H1 (cell line): ENCODE measurements around the gene NXPH4. TPM values are rescaled to one million over a fixed set of nuclear protein-coding genes. Genes with fewer than 3 reads are reported as not detected.

Experiments
- CTCF ChIA-PET: fragments of 300-600 bp; sonication (Branson Sonifier 250); formaldehyde crosslinking; loops from one replicate; lab custom pipeline; 2021; ENCODE audit not compliant: partially characterized antibody; lab: Charles Lee
- POLR2A ChIA-PET: fragments of 300-600 bp; sonication (Branson Sonifier 250); formaldehyde crosslinking; loops from one replicate; lab custom pipeline; 2021; ENCODE audit warnings: inconsistent platforms; ENCODE audit not compliant: partially characterized antibody; lab: Charles Lee
- DNase-seq, 2 experiments: peaks; one replicate each; pipeline versions ENCODE4 v3.0.0 to v3.0.0-alpha.2; 2010 to 2022; ENCODE audit warnings: low spot score in 2 of 2, low read depth in 1 of 2, mixed read lengths in 1 of 2
- FAIRE-seq: peaks from 2 replicates; lab custom pipeline; 2011; peaks lifted over from hg19 to GRCh38; lab: Jason Lieb, UNC
- H2AFZ ChIP-seq: 2 replicates; pipeline ENCODE4 v1.8.1; 2012; ENCODE audit warnings: low read length, inconsistent platforms
- H2AK5ac ChIP-seq: 2 replicates; pipeline ENCODE4 v1.6.1; 2013; ENCODE audit warnings: low read depth, low read length
- H2BK120ac ChIP-seq: replicated peaks from 2 replicates; pipeline ENCODE3; 2013; ENCODE audit warnings: low read depth, low read length, inconsistent platforms
- H2BK12ac ChIP-seq: 2 replicates; pipeline ENCODE4 v1.6.1; 2013; ENCODE audit warnings: low read depth, low read length
- H2BK15ac ChIP-seq: 2 replicates; pipeline ENCODE4 v1.6.1; 2013; ENCODE audit warnings: low read length
- H2BK20ac ChIP-seq: 2 replicates; pipeline ENCODE4 v1.6.1; 2013; ENCODE audit warnings: low read length
- H2BK5ac ChIP-seq: 2 replicates; pipeline ENCODE4 v1.6.1; 2013; ENCODE audit warnings: low read depth, low read length
- H3K14ac ChIP-seq: 2 replicates; pipeline ENCODE4 v1.6.1; 2013; ENCODE audit warnings: inconsistent platforms; ENCODE audit not compliant: insufficient read length
- H3K18ac ChIP-seq: 2 replicates; pipeline ENCODE4 v1.6.1; 2013; ENCODE audit warnings: low read length; ENCODE audit errors: extremely low read depth
- H3K23ac ChIP-seq: 2 replicates; pipeline ENCODE4 v1.6.1; 2013; ENCODE audit warnings: inconsistent platforms; ENCODE audit not compliant: insufficient read length
- H3K23me2 ChIP-seq: 2 replicates; pipeline ENCODE4 v1.6.1; 2013; ENCODE audit warnings: low read depth, low read length
- H3K27ac ChIP-seq: 2 replicates; pipeline ENCODE4 v1.6.1; 2011; ENCODE audit warnings: low read depth, low read length, inconsistent platforms
- H3K27me3 ChIP-seq, 4 experiments: replicated peaks in 1 of 4; 1 replicate in 1 of 4; 2 replicates in 3 of 4; pipeline versions ENCODE4 v1.6.1 to v1.8.1; 2011 to 2013; ENCODE audit warnings: low read length in 3 of 4, mild to moderate bottlenecking in 3 of 4, inconsistent platforms in 2 of 4, mixed read lengths in 2 of 4, moderate library complexity in 1 of 4; ENCODE audit not compliant: control insufficient read depth in 3 of 4, insufficient read depth in 3 of 4; ENCODE audit errors: extremely low read depth in 1 of 4
- H3K36me3 ChIP-seq, 4 experiments: 2 replicates each; pipeline versions ENCODE4 v1.6.1 to v1.8.1; 2011 to 2013; ENCODE audit warnings: mild to moderate bottlenecking in 4 of 4, low read length in 3 of 4, moderate library complexity in 2 of 4, control low read depth in 1 of 4, inconsistent platforms in 1 of 4; ENCODE audit not compliant: insufficient read depth in 4 of 4, control insufficient read depth in 2 of 4
- H3K4ac ChIP-seq: replicated peaks from 2 replicates; pipeline ENCODE3; 2013; ENCODE audit warnings: low read length, low read depth, mixed read lengths, inconsistent platforms; ENCODE audit not compliant: insufficient read length
- H3K4me1 ChIP-seq, 4 experiments: replicated peaks in 1 of 4; 1 replicate in 1 of 4; 2 replicates in 3 of 4; pipeline versions ENCODE4 v1.6.1 to v1.8.1; 2011 to 2013; ENCODE audit warnings: low read length in 3 of 4, inconsistent platforms in 2 of 4, mixed read lengths in 1 of 4; ENCODE audit not compliant: insufficient read depth in 4 of 4, control insufficient read depth in 3 of 4
- H3K4me2 ChIP-seq, 2 experiments: 2 replicates each; pipeline versions ENCODE4 v1.6.1 to v1.8.1; 2011 to 2013; ENCODE audit warnings: low read depth in 2 of 2, low read length in 2 of 2, control low read depth in 1 of 2, inconsistent platforms in 1 of 2, mild to moderate bottlenecking in 1 of 2; ENCODE audit not compliant: insufficient read depth in 1 of 2
- H3K4me3 ChIP-seq, 4 experiments: fragments of 200-600, 300-600 bp in 1 of 4; sonication (generic), shearing (Covaris generic), sonication (Bioruptor Twin) in 1 of 4; 2 replicates each; pipeline versions ENCODE4 v1.5.1 to v1.8.1; 2011 to 2016; ENCODE audit warnings: low read length in 4 of 4, low read depth in 3 of 4, control low read depth in 2 of 4, inconsistent platforms in 2 of 4, mild to moderate bottlenecking in 2 of 4, mixed read lengths in 1 of 4, moderate library complexity in 1 of 4; ENCODE audit not compliant: insufficient read depth in 2 of 4; ENCODE audit errors: extremely low read depth in 1 of 4
- H3K56ac ChIP-seq: replicated peaks from 2 replicates; pipeline ENCODE3; 2013; ENCODE audit warnings: low read depth, mild to moderate bottlenecking, mixed read lengths, low read length, inconsistent platforms; ENCODE audit not compliant: insufficient read length
- H3K79me1 ChIP-seq: 2 replicates; pipeline ENCODE4 v1.6.1; 2013; ENCODE audit warnings: low read depth, low read length, control low read depth
- H3K79me2 ChIP-seq, 2 experiments: 2 replicates each; pipeline versions ENCODE4 v1.6.1 to v1.8.1; 2012 to 2013; ENCODE audit warnings: low read length in 2 of 2, mild to moderate bottlenecking in 2 of 2, inconsistent platforms in 1 of 2; ENCODE audit not compliant: insufficient read depth in 2 of 2, control insufficient read depth in 1 of 2
- H3K9ac ChIP-seq, 4 experiments: replicated peaks in 1 of 4; 1 replicate in 1 of 4; 2 replicates in 3 of 4; pipeline versions ENCODE4 v1.6.1 to v1.8.1; 2011 to 2013; ENCODE audit warnings: low read depth in 3 of 4, low read length in 3 of 4, control low read depth in 2 of 4, mild to moderate bottlenecking in 2 of 4, moderate library complexity in 2 of 4, inconsistent platforms in 1 of 4; ENCODE audit errors: extremely low read depth in 1 of 4
- H3K9me3 ChIP-seq, 2 experiments: 2 replicates each; pipeline versions ENCODE4 v1.6.1 to v1.8.1; 2012 to 2013; ENCODE audit warnings: mild to moderate bottlenecking in 2 of 2, moderate library complexity in 2 of 2, control low read depth in 1 of 2, inconsistent platforms in 1 of 2, low read depth in 1 of 2, low read length in 1 of 2, mixed read lengths in 1 of 2; ENCODE audit not compliant: insufficient read depth in 2 of 2
- H4K20me1 ChIP-seq, 2 experiments: replicated peaks in 1 of 2; 2 replicates each; pipeline versions ENCODE3 to v1.8.1; 2011 to 2013; ENCODE audit warnings: inconsistent platforms in 2 of 2, low read length in 2 of 2, mild to moderate bottlenecking in 1 of 2; ENCODE audit not compliant: insufficient read depth in 2 of 2, control insufficient read depth in 1 of 2
- H4K5ac ChIP-seq: 2 replicates; pipeline ENCODE4 v1.6.1; 2013; ENCODE audit warnings: low read length, low read depth, mixed read lengths, inconsistent platforms; ENCODE audit not compliant: insufficient read length
- H4K8ac ChIP-seq: 2 replicates; pipeline ENCODE4 v1.8.0; 2013; ENCODE audit warnings: mild to moderate bottlenecking, moderate library complexity, low read length, inconsistent platforms; ENCODE audit not compliant: insufficient read depth; ENCODE audit errors: extremely low read depth
- H4K91ac ChIP-seq: replicated peaks from 2 replicates; pipeline ENCODE3; 2013; ENCODE audit warnings: low read length, mixed read lengths, inconsistent platforms; ENCODE audit not compliant: insufficient read length
- ATF3 ChIP-seq: IDR thresholded peaks from 2 replicates; pipeline ENCODE4 v1.6.1; 2011; ENCODE audit warnings: low read depth, mild to moderate bottlenecking, low read length; ENCODE audit not compliant: insufficient read depth
- CBX8 ChIP-seq: fragments of 300-800, 300-1000 bp; sonication (generic); IDR thresholded peaks from 2 replicates; pipeline ENCODE4 v1.7.1; 2016; ENCODE audit warnings: low read depth, low read length, borderline replicate concordance
- HDAC6 ChIP-seq: IDR thresholded peaks from one replicate; pipeline ENCODE4 v1.7.1; 2012; ENCODE audit warnings: low read depth, mild to moderate bottlenecking, inconsistent platforms, low read length, moderate library complexity
- KDM5A ChIP-seq: fragments of 200-600 bp; IDR thresholded peaks from 2 replicates; pipeline ENCODE4 v1.7.1; 2012; ENCODE audit warnings: mild to moderate bottlenecking, low read length, inconsistent platforms, mixed read lengths
- RNF2 ChIP-seq: fragments of 200-900, 300-1000 bp; sonication (generic); IDR thresholded peaks from 2 replicates; pipeline ENCODE4 v1.7.1; 2016; ENCODE audit warnings: borderline replicate concordance, low read depth, mild to moderate bottlenecking, antibody characterized with exemption, low read length; ENCODE audit not compliant: poor library complexity, severe bottlenecking; ENCODE audit errors: missing control alignments
- WGBS, 2 experiments: shearing (Covaris generic) in 1 of 2; methylation state at CpG; one replicate each; pipeline versions ENCODE4 v1.1.6 to v1.1.7; 2013 to 2015; ENCODE audit warnings: low lambda C conversion rate in 2 of 2, mixed read lengths in 2 of 2, inconsistent platforms in 1 of 2, low coverage in 1 of 2, missing lambda C conversion rate in 1 of 2; ENCODE audit not compliant: insufficient replicate concordance in 2 of 2, insufficient coverage in 1 of 2, insufficient read length in 1 of 2; ENCODE audit errors: extremely low coverage in 1 of 2, missing lambda C conversion rate in 1 of 2; 5-methylcytosine and 5-hydroxymethylcytosine counted together
- polyA plus RNA-seq, 7 experiments: library from polyadenylated mRNA; depleted of rRNA in 3 of 7; stranded (reverse) in 5 of 7; unstranded in 2 of 7; fragments of >200 nt in 5 of 7; fragments of 200-250 nt in 2 of 7; gene quantifications; 1 replicate in 5 of 7; 2 replicates in 1 of 7; 4 replicates in 1 of 7; pipeline versions ENCODE4 v1.2.1 to v1.2.3, GENCODE V29; 2011 to 2013; ENCODE audit warnings: missing spikeins in 2 of 7, mixed read lengths in 2 of 7
- total RNA-seq: library from RNA; stranded (reverse); fragmentation: NEBNext Ultra II Directional; extraction: Animal tissue kit (Norgen Biotek cat#: 25700); gene quantifications from 2 replicates; pipeline ENCODE4 v1.2.1, GENCODE V29; 2021

NXPH4 gene
- total and polyA plus RNA-seq, 2 of the 8 experiments (the other 6 are each of a cell fraction or from before 2014, with no cell fraction given), result 0.92 to 1.7 TPM

GRCh38 chr12:57236925-57237595, 20.5 kb downstream of the NXPH4 start:
- no peak for DNase-seq
- TF ChIP-seq KDM5A (no peak), CBX8 (no peak), RNF2 (peak; percentile 28), ATF3 (no peak), HDAC6 (no peak)
- TF ChIP-seq, all 59 proteins: peak for 1
- no peaks in the 10 kb centered on the region; the same call in 1 of the 2 replicates for H3K79me1 ChIP-seq
- H2BK15ac ChIP-seq, result no peak overlapping the region
- peaks cover 6 to 60% (median 41%) of the 10 kb centered on the region in 4 experiments for H3K4me1 ChIP-seq
- H2BK12ac ChIP-seq, result peak overlapping the region; percentile 84; the same call in 1 of the 2 replicates
- peak overlapping the region; percentile 91; the same call in 1 of the 2 replicates for H2AK5ac ChIP-seq
- H3K36me3 ChIP-seq, result peaks cover 20 to 26% (median 24%) of the 10 kb centered on the region in 4 experiments
- ChIA-PET CTCF (interaction anchor here (0.6 to 27.9 kb wide), 11 partner anchors 9 to 219 kb away, joined by 3 to 726 read pairs (median 4); partner anchors contain the start of genes GLI1, INHBE, NXPH4 and SHMT2), POLR2A (interaction anchor here (0.7 to 23.7 kb wide), 10 partner anchors 4 to 126 kb away, joined by 3 to 852 read pairs (median 13); partner anchors contain the start of genes LRP1, NXPH4, SHMT2 and STAC3)
- H4K91ac ChIP-seq, result no peak overlapping the region
- no peak overlapping the region for H3K27ac ChIP-seq
- no peak overlapping the region for H3K18ac ChIP-seq
- peaks cover 54 to 71% (median 66%) of the 10 kb centered on the region in 4 experiments for H3K27me3 ChIP-seq
- no peak overlapping the region for H3K14ac ChIP-seq
- H2BK20ac ChIP-seq, result no peak overlapping the region
- no peak for FAIRE-seq
- peak overlapping the region in 1 of 4 experiments; percentile 67; a peak in 1 of 8 replicates for H3K4me3 ChIP-seq
- no peak overlapping the region for H4K8ac ChIP-seq
- no peak overlapping the region for H2AFZ ChIP-seq
- 33% methylated on average over 9 of the region's 9 CpGs; no CpG with 5 or more reads in 1 of the 2 experiments for whole genome bisulfite sequencing, 2 experiments
- peaks cover 26% of the 10 kb centered on the region for H3K23me2 ChIP-seq
- H4K5ac ChIP-seq, result no peak overlapping the region
- no peak overlapping the region for H3K56ac ChIP-seq
- H3K9me3 ChIP-seq, result no peaks in the 10 kb centered on the region
- no peaks in the 10 kb centered on the region; a peak in 1 of 4 replicates for H3K79me2 ChIP-seq
- H3K4me2 ChIP-seq, result peak overlapping the region; percentile 89 to 91; a peak in 2 of 4 replicates
- no peak overlapping the region for H3K23ac ChIP-seq
- H2BK5ac ChIP-seq, result no peak overlapping the region; the same call in 1 of the 2 replicates
- no peak overlapping the region for H3K4ac ChIP-seq
- H4K20me1 ChIP-seq, result peaks cover 24 to 38% of the 10 kb centered on the region in 2 experiments
- H3K9ac ChIP-seq, result no peak overlapping the region
- H2BK120ac ChIP-seq, result no peak overlapping the region
